ENCODE results near the gene BUD31.

GRCh38 chr7:99403764-99404163, 5.0 kb upstream of the BUD31 start:
- no peak for TF ChIP-seq REST (tag by site-specific recombination; IDR thresholded peaks at IDR 0.05)
- TF ChIP-seq, protein P1, sequence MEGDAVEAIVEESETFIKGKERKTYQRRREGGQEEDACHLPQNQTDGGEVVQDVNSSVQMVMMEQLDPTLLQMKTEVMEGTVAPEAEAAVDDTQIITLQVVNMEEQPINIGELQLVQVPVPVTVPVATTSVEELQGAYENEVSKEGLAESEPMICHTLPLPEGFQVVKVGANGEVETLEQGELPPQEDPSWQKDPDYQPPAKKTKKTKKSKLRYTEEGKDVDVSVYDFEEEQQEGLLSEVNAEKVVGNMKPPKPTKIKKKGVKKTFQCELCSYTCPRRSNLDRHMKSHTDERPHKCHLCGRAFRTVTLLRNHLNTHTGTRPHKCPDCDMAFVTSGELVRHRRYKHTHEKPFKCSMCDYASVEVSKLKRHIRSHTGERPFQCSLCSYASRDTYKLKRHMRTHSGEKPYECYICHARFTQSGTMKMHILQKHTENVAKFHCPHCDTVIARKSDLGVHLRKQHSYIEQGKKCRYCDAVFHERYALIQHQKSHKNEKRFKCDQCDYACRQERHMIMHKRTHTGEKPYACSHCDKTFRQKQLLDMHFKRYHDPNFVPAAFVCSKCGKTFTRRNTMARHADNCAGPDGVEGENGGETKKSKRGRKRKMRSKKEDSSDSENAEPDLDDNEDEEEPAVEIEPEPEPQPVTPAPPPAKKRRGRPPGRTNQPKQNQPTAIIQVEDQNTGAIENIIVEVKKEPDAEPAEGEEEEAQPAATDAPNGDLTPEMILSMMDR (tag by site-specific recombination; IDR thresholded peaks at IDR 0.05) = no peak
- no peak for TF ChIP-seq ZSCAN23 (tag by site-specific recombination; IDR thresholded peaks at IDR 0.05)
- TF ChIP-seq ZNF354C (tag by site-specific recombination; IDR thresholded peaks at IDR 0.05; ENCODE audit: borderline replicate concordance, low read depth) = no peak
- TF ChIP-seq, protein P2, sequence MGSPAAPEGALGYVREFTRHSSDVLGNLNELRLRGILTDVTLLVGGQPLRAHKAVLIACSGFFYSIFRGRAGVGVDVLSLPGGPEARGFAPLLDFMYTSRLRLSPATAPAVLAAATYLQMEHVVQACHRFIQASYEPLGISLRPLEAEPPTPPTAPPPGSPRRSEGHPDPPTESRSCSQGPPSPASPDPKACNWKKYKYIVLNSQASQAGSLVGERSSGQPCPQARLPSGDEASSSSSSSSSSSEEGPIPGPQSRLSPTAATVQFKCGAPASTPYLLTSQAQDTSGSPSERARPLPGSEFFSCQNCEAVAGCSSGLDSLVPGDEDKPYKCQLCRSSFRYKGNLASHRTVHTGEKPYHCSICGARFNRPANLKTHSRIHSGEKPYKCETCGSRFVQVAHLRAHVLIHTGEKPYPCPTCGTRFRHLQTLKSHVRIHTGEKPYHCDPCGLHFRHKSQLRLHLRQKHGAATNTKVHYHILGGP (tag by site-specific recombination; IDR thresholded peaks at IDR 0.05) = no peak
- no peak for TF ChIP-seq SP2 (tag by site-specific recombination; IDR thresholded peaks at IDR 0.05)
- no peak for TF ChIP-seq ZNF629 (tag by site-specific recombination; IDR thresholded peaks at IDR 0.05)
- TF ChIP-seq, protein P3, sequence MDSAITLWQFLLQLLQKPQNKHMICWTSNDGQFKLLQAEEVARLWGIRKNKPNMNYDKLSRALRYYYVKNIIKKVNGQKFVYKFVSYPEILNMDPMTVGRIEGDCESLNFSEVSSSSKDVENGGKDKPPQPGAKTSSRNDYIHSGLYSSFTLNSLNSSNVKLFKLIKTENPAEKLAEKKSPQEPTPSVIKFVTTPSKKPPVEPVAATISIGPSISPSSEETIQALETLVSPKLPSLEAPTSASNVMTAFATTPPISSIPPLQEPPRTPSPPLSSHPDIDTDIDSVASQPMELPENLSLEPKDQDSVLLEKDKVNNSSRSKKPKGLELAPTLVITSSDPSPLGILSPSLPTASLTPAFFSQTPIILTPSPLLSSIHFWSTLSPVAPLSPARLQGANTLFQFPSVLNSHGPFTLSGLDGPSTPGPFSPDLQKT (IDR thresholded peaks at IDR 0.05; ENCODE audit: borderline replicate concordance, low read depth, low read length) = no peak
- TF ChIP-seq ZNF548 (tag by site-specific recombination; IDR thresholded peaks at IDR 0.05) = no peak

All from HEK293 (cell line).